Measurements from ENCODE around the gene ZMPSTE24.
"Not testable (repeated sequence)": the region's sequence is repeated elsewhere in the genome, so short reads cannot be mapped to it uniquely, and the experiment has no call there.

Gene ZMPSTE24

GRCh38 chr1:40257688-40258444, at the start of gene ZMPSTE24:
ZMPSTE24 (plus strand) TSS chr1:40258236; CDS start chr1:40258272, 36 bp downstream.
- in situ Hi-C loops (cut with MboI; ENCODE audit: low sequenced_read_pairs): no loop called here

- in situ Hi-C loops (cut with MboI; ENCODE audit: low sequenced_read_pairs): no loop called here
Observed at GRCh38 chr1:40210511-40211204, 47.4 kb upstream of the ZMPSTE24 start.

- in situ Hi-C loops (cut with MboI; ENCODE audit: low sequenced_read_pairs): no loop called here
Observed at GRCh38 chr1:40218333-40218732, 39.7 kb upstream of the ZMPSTE24 start.

GRCh38 chr1:40221471-40221905, 36.5 kb upstream of the ZMPSTE24 start:
- in situ Hi-C loops (cut with MboI; ENCODE audit: low sequenced_read_pairs): not testable (repeated sequence)

- in situ Hi-C loops (cut with MboI; ENCODE audit: low sequenced_read_pairs): no loop called here
Observed at GRCh38 chr1:40221977-40222772, 35.9 kb upstream of the ZMPSTE24 start.

- in situ Hi-C loops (cut with MboI; ENCODE audit: low sequenced_read_pairs): no loop called here
Observed at GRCh38 chr1:40224040-40224439, 34.0 kb upstream of the ZMPSTE24 start.

- in situ Hi-C loops (cut with MboI; ENCODE audit: low sequenced_read_pairs): no loop called here
Observed at GRCh38 chr1:40226192-40226591, 31.8 kb upstream of the ZMPSTE24 start.

- in situ Hi-C loops (cut with MboI; ENCODE audit: low sequenced_read_pairs): no loop called here
Observed at GRCh38 chr1:40232444-40232843, 25.6 kb upstream of the ZMPSTE24 start.

- in situ Hi-C loops (cut with MboI; ENCODE audit: low sequenced_read_pairs): no loop called here
Observed at GRCh38 chr1:40239626-40240025, 18.4 kb upstream of the ZMPSTE24 start.

GRCh38 chr1:40240390-40240789, 17.6 kb upstream of the ZMPSTE24 start:
- in situ Hi-C loops (cut with MboI; ENCODE audit: low sequenced_read_pairs): no loop called here

GRCh38 chr1:40241362-40241761, 16.7 kb upstream of the ZMPSTE24 start:
- in situ Hi-C loops (cut with MboI; ENCODE audit: low sequenced_read_pairs): no loop called here

- in situ Hi-C loops (cut with MboI; ENCODE audit: low sequenced_read_pairs): no loop called here
Observed at GRCh38 chr1:40243351-40243750, 14.7 kb upstream of the ZMPSTE24 start.

GRCh38 chr1:40244138-40244744, 13.8 kb upstream of the ZMPSTE24 start:
- in situ Hi-C loops (cut with MboI; ENCODE audit: low sequenced_read_pairs): no loop called here

- in situ Hi-C loops (cut with MboI; ENCODE audit: low sequenced_read_pairs): no loop called here
Observed at GRCh38 chr1:40245686-40246085, 12.3 kb upstream of the ZMPSTE24 start.

GRCh38 chr1:40247655-40248054, 10.4 kb upstream of the ZMPSTE24 start, which contains the start of gene TMCO2:
TMCO2 (plus strand) TSS chr1:40247937; CDS start chr1:40247994, 57 bp downstream.
- in situ Hi-C loops (cut with MboI; ENCODE audit: low sequenced_read_pairs): no loop called here

GRCh38 chr1:40248412-40248811, 9.6 kb upstream of the ZMPSTE24 start:
- in situ Hi-C loops (cut with MboI; ENCODE audit: low sequenced_read_pairs): no loop called here

GRCh38 chr1:40251456-40251855, 6.6 kb upstream of the ZMPSTE24 start:
- in situ Hi-C loops (cut with MboI; ENCODE audit: low sequenced_read_pairs): no loop called here

- in situ Hi-C loops (cut with MboI; ENCODE audit: low sequenced_read_pairs): no loop called here
Observed at GRCh38 chr1:40252601-40253000, 5.4 kb upstream of the ZMPSTE24 start.

- in situ Hi-C loops (cut with MboI; ENCODE audit: low sequenced_read_pairs): no loop called here
Observed at GRCh38 chr1:40255231-40255630, 2.8 kb upstream of the ZMPSTE24 start.

GRCh38 chr1:40256401-40257084, 1.5 kb upstream of the ZMPSTE24 start:
- in situ Hi-C loops (cut with MboI; ENCODE audit: low sequenced_read_pairs): no loop called here

All from HL-60/S4 treated with phorbol 12-myristate 13-acetate at 8.2 ng/mL for 4 days and 3 days (cell line).